ENCODE measurements around the gene TRMT6.

- TF ChIP-seq CHD2 (IDR thresholded peaks at IDR 0.05; ENCODE audit: low read length, partially characterized antibody): no peak
- no peak for TF ChIP-seq POLR2AphosphoS2 (conservative IDR thresholded peaks at IDR 0.05; ENCODE audit: low read length)
- no peak for TF ChIP-seq SMC3 (IDR thresholded peaks at IDR 0.05)
- no peak for TF ChIP-seq CTCF (IDR thresholded peaks at IDR 0.05)
- no peak for TF ChIP-seq RAD21 (conservative IDR thresholded peaks at IDR 0.05 in 1 of 2, IDR thresholded peaks at IDR 0.05 in 1 of 2)
- no peak for TF ChIP-seq POLR2A (IDR thresholded peaks at IDR 0.05; ENCODE audit: low read length)
- TF ChIP-seq ELK1 (IDR thresholded peaks at IDR 0.05; ENCODE audit: low read depth, low read length): no peak
- TF ChIP-seq EP300 (IDR thresholded peaks at IDR 0.05): no peak
- TF ChIP-seq HOXB13 (CRISPR knock-in tag; IDR thresholded peaks at IDR 0.05; ENCODE audit: low read depth): no peak
Observed at GRCh38 chr20:5900908-5901307, 49.4 kb downstream of the TRMT6 start.

Measured in A549 (cell line).